HepG2 (cell line): ENCODE results near the gene TXNL4A. TPM values are rescaled to one million over a fixed set of nuclear protein-coding genes. Genes with fewer than 3 reads are reported as not detected.

Experiments
- AHR ChIP-seq: IDR thresholded peaks from 2 replicates; pipeline ENCODE4 v1.6.1; 2018; ENCODE audit warnings: missing genetic modification reagents, missing compliant biosample characterization
- DNMT1 ChIP-seq: sonication (generic); formaldehyde crosslinking; IDR thresholded peaks from 2 replicates; pipeline ENCODE4 v1.5.1; 2020; ENCODE audit warnings: mild to moderate bottlenecking, missing genetic modification reagents
- ELF3 ChIP-seq: IDR thresholded peaks from 2 replicates; pipeline ENCODE4 v1.6.1; 2016; ENCODE audit warnings: missing genetic modification reagents, missing compliant biosample characterization
- KDM1A ChIP-seq: IDR thresholded peaks from 2 replicates; pipeline ENCODE4 v1.6.1; 2016; ENCODE audit warnings: missing compliant biosample characterization
- KDM4B ChIP-seq: sonication (generic); formaldehyde crosslinking; IDR thresholded peaks from 2 replicates; pipeline ENCODE4 v1.4.0; 2020; ENCODE audit warnings: missing genetic modification reagents
- KLF6 ChIP-seq: IDR thresholded peaks from 2 replicates; pipeline ENCODE4 v1.8.0; 2016; ENCODE audit warnings: missing biosample characterization, missing genetic modification reagents
- LCORL ChIP-seq, 2 experiments: fragments of 450-650 bp in 1 of 2; sonication (generic) in 1 of 2; formaldehyde crosslinking in 1 of 2; IDR thresholded peaks; 2 replicates each; pipeline versions ENCODE4 v1.5.0 to v1.6.1; 2017 to 2020; ENCODE audit warnings: antibody characterized with exemption in 1 of 2, missing genetic modification reagents in 1 of 2
- RXRA ChIP-seq: sonication (generic); formaldehyde crosslinking; IDR thresholded peaks from 2 replicates; pipeline ENCODE4 v1.5.1; 2020; ENCODE audit warnings: missing genetic modification reagents
- SKI ChIP-seq: fragments of 450-650 bp; IDR thresholded peaks from one replicate; pipeline ENCODE4 v1.6.1; 2018; ENCODE audit warnings: mild to moderate bottlenecking; ENCODE audit not compliant: partially characterized antibody
- SOX6 ChIP-seq, 2 experiments: fragments of 450-650 bp in 1 of 2; sonication (generic) in 1 of 2; formaldehyde crosslinking in 1 of 2; IDR thresholded peaks; 2 replicates each; pipeline versions ENCODE4 v1.4.0 to v1.6.1; 2017 to 2020; ENCODE audit warnings: antibody characterized with exemption in 1 of 2, mild to moderate bottlenecking in 1 of 2, missing genetic modification reagents in 1 of 2
- SRY ChIP-seq: sonication (generic); formaldehyde crosslinking; IDR thresholded peaks from 2 replicates; pipeline ENCODE4 v1.8.0; 2022; ENCODE audit warnings: mild to moderate bottlenecking, missing genetic modification reagents
- ZFP1 ChIP-seq: IDR thresholded peaks from 2 replicates; pipeline ENCODE4 v1.6.1; 2016
- ZNF121 ChIP-seq: sonication (generic); formaldehyde crosslinking; IDR thresholded peaks from 2 replicates; pipeline ENCODE4 v1.5.0; 2020; ENCODE audit warnings: mild to moderate bottlenecking, missing genetic modification reagents
- ZNF124 ChIP-seq: sonication (generic); formaldehyde crosslinking; IDR thresholded peaks from 2 replicates; pipeline ENCODE4 v1.4.0; 2020; ENCODE audit warnings: missing genetic modification reagents
- ZNF431 ChIP-seq: sonication (generic); formaldehyde crosslinking; IDR thresholded peaks from 2 replicates; pipeline ENCODE4 v1.9.0; 2022; ENCODE audit warnings: missing genetic modification reagents, low read depth, mild to moderate bottlenecking, borderline replicate concordance
- ZNF543 ChIP-seq: sonication (generic); formaldehyde crosslinking; IDR thresholded peaks from 2 replicates; pipeline ENCODE4 v1.4.0; 2020; ENCODE audit warnings: mild to moderate bottlenecking, missing genetic modification reagents
- ZNF558 ChIP-seq: sonication (generic); formaldehyde crosslinking; IDR thresholded peaks from 2 replicates; pipeline ENCODE4 v1.9.0; 2022; ENCODE audit warnings: mild to moderate bottlenecking, missing genetic modification reagents, borderline replicate concordance
- ZNF709 ChIP-seq: sonication (generic); formaldehyde crosslinking; IDR thresholded peaks from 2 replicates; pipeline ENCODE4 v1.5.0; 2020; ENCODE audit warnings: mild to moderate bottlenecking, missing genetic modification reagents
- ZNF713 ChIP-seq: sonication (generic); formaldehyde crosslinking; IDR thresholded peaks from 2 replicates; pipeline ENCODE4 v1.4.0; 2020; ENCODE audit warnings: mild to moderate bottlenecking, missing genetic modification reagents
- ZNF891 ChIP-seq: sonication (generic); formaldehyde crosslinking; IDR thresholded peaks from 2 replicates; pipeline ENCODE4 v1.5.0; 2020; ENCODE audit warnings: mild to moderate bottlenecking, missing genetic modification reagents
- ZSCAN9 ChIP-seq: IDR thresholded peaks from 2 replicates; pipeline ENCODE4 v1.6.1; 2016; ENCODE audit warnings: borderline replicate concordance
- polyA plus RNA-seq, 8 experiments: library from polyadenylated mRNA; depleted of rRNA in 3 of 8; stranded (reverse) in 7 of 8; unstranded in 1 of 8; fragments of >200 nt; fragmentation: Illumina TruSeq in 4 of 8; extraction: Trizol in 4 of 8; gene quantifications; 2 replicates each; pipeline versions ENCODE4 v1.2.1 to v1.2.3, GENCODE V29; 2011 to 2016; ENCODE audit warnings: low read depth in 4 of 8, missing spikeins in 1 of 8, mixed read lengths in 1 of 8; ENCODE audit not compliant: insufficient read depth in 1 of 8
- total RNA-seq, 5 experiments: library from RNA; depleted of rRNA; stranded (reverse); fragments of >200 nt; fragmentation: Illumina TruSeq; extraction: Trizol; gene quantifications; 2 replicates each; pipeline ENCODE4 v1.2.3, GENCODE V29; 2016; ENCODE audit warnings: low read depth in 1 of 5
- TF ChIP-seq, protein P1 (sequence below): sonication (generic); formaldehyde crosslinking; IDR thresholded peaks from 2 replicates; pipeline ENCODE4 v1.5.0; 2020; ENCODE audit warnings: mild to moderate bottlenecking, missing genetic modification reagents, borderline replicate concordance
- TF ChIP-seq, protein P2 (sequence below): sonication (generic); formaldehyde crosslinking; IDR thresholded peaks from 2 replicates; pipeline ENCODE4 v1.8.0; 2022; ENCODE audit warnings: mild to moderate bottlenecking, missing genetic modification reagents, borderline replicate concordance
- TF ChIP-seq, protein P3 (sequence below): sonication (generic); formaldehyde crosslinking; IDR thresholded peaks from 2 replicates; pipeline ENCODE4 v1.5.1; 2020; ENCODE audit warnings: missing genetic modification reagents, mild to moderate bottlenecking, borderline replicate concordance
- TF ChIP-seq, protein P4 (sequence below): sonication (generic); formaldehyde crosslinking; IDR thresholded peaks from 2 replicates; pipeline ENCODE4 v1.5.0; 2020; ENCODE audit warnings: missing genetic modification reagents

TXNL4A gene
- total and polyA plus RNA-seq, 2 of the 13 experiments (the other 11 are each of a cell fraction or from before 2014, with no cell fraction given) = 172 to 202 TPM

DNA sequence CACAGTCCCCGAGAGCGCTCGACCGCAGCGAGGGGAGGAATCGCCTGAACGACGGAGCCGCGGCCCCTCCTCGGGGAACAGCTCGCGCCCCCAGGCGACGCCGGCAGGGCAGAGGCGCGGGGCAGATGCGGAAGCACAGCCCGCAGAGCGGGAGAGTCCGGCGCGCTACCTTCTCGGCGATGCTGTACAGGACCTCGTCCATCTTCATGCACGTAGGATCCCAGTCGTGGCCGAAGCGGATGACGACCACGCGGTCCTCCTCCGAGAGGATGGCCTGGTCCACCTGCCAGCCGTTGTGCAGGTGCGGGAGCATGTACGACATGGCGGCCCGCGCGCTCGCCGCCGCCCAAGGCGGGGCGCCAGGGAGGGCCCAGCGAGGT lies 302 bp downstream of the TXNL4A start (continued):
- TF ChIP-seq SRY (CRISPR knock-in tag) (peak; percentile 4; the same call in 1 of the 2 replicates), SOX6 (IDR thresholded peaks at IDR 0.05) (no peak), SOX6 (CRISPR knock-in tag; IDR thresholded peaks at IDR 0.05) (no peak), ZNF891 (CRISPR knock-in tag) (no peak), ZNF543 (peak; percentile 69; the same call in 1 of the 2 replicates), ZNF558 (peak; percentile 91; the same call in 1 of the 2 replicates), LCORL (IDR thresholded peaks at IDR 0.05) (no peak), LCORL (CRISPR knock-in tag; IDR thresholded peaks at IDR 0.05) (no peak; the same call in 1 of the 2 replicates), KDM1A (CRISPR knock-in tag) (no peak), ZNF709 (CRISPR knock-in tag) (no peak), SKI (no peak), ZNF121 (CRISPR knock-in tag) (no peak), ZNF431 (CRISPR knock-in tag) (no peak), RXRA (CRISPR knock-in tag) (no peak; the same call in 1 of the 2 replicates), AHR (CRISPR knock-in tag) (peak; percentile 13; the same call in 1 of the 2 replicates), DNMT1 (CRISPR knock-in tag) (no peak), ZNF713 (CRISPR knock-in tag) (no peak), ELF3 (CRISPR knock-in tag) (no peak; the same call in 1 of the 2 replicates), ZFP1 (CRISPR knock-in tag) (no peak), ZNF124 (CRISPR knock-in tag) (peak; percentile 20; the same call in 1 of the 2 replicates), ZSCAN9 (no peak; the same call in 1 of the 2 replicates), KLF6 (no peak), KDM4B (CRISPR knock-in tag) (no peak)
- TF ChIP-seq, protein P1, sequence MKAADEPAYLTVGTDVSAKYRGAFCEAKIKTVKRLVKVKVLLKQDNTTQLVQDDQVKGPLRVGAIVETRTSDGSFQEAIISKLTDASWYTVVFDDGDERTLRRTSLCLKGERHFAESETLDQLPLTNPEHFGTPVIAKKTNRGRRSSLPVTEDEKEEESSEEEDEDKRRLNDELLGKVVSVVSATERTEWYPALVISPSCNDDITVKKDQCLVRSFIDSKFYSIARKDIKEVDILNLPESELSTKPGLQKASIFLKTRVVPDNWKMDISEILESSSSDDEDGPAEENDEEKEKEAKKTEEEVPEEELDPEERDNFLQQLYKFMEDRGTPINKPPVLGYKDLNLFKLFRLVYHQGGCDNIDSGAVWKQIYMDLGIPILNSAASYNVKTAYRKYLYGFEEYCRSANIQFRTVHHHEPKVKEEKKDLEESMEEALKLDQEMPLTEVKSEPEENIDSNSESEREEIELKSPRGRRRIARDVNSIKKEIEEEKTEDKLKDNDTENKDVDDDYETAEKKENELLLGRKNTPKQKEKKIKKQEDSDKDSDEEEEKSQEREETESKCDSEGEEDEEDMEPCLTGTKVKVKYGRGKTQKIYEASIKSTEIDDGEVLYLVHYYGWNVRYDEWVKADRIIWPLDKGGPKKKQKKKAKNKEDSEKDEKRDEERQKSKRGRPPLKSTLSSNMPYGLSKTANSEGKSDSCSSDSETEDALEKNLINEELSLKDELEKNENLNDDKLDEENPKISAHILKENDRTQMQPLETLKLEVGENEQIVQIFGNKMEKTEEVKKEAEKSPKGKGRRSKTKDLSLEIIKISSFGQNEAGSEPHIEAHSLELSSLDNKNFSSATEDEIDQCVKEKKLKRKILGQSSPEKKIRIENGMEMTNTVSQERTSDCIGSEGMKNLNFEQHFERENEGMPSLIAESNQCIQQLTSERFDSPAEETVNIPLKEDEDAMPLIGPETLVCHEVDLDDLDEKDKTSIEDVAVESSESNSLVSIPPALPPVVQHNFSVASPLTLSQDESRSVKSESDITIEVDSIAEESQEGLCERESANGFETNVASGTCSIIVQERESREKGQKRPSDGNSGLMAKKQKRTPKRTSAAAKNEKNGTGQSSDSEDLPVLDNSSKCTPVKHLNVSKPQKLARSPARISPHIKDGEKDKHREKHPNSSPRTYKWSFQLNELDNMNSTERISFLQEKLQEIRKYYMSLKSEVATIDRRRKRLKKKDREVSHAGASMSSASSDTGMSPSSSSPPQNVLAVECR (CRISPR knock-in tag) = peak; percentile 85
- TF ChIP-seq, protein P2, sequence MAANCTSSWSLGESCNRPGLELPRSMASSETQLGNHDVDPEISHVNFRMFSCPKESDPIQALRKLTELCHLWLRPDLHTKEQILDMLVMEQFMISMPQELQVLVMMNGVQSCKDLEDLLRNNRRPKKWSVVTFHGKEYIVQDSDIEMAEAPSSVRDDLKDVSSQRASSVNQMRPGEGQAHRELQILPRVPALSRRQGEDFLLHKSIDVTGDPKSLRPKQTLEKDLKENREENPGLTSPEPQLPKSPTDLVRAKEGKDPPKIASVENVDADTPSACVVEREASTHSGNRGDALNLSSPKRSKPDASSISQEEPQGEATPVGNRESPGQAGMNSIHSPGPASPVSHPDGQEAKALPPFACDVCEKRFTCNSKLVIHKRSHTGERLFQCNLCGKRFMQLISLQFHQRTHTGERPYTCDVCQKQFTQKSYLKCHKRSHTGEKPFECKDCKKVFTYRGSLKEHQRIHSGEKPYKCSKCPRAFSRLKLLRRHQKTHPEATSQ (CRISPR knock-in tag) = peak; percentile 49; the same call in 1 of the 2 replicates
- TF ChIP-seq, protein P3, sequence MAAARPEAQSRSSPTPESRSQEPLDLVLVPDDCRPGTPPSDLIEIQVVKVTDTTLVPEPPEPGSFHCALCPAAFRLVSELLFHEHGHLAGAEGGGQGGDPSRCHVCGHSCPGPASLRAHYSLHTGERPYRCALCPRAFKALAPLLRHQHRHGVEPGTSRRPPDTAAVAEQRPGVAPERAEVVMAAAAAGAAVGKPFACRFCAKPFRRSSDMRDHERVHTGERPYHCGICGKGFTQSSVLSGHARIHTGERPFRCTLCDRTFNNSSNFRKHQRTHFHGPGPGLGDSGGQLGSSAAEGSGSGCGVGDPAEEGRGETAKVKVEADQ = peak; percentile 17; the same call in 1 of the 2 replicates
- TF ChIP-seq, protein P4, sequence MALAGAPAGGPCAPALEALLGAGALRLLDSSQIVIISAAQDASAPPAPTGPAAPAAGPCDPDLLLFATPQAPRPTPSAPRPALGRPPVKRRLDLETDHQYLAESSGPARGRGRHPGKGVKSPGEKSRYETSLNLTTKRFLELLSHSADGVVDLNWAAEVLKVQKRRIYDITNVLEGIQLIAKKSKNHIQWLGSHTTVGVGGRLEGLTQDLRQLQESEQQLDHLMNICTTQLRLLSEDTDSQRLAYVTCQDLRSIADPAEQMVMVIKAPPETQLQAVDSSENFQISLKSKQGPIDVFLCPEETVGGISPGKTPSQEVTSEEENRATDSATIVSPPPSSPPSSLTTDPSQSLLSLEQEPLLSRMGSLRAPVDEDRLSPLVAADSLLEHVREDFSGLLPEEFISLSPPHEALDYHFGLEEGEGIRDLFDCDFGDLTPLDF (CRISPR knock-in tag) = no peak
